Aorta (tissue), 5 donors: ENCODE measurements around the gene SUOX. TPM values are rescaled to one million over a fixed set of nuclear protein-coding genes. Genes with fewer than 3 reads are reported as not detected.
"Not testable (repeated sequence)": the region's sequence is repeated elsewhere in the genome, so short reads cannot be mapped to it uniquely, and the experiment has no call there.

Source experiments
- ATAC-seq: fragments of 200-7000 bp; cut with Tn5 transposase; one replicate; pipeline ENCODE4 v1.9.1; 2022; ENCODE audit warnings: moderate library complexity; ENCODE audit not compliant: low FRiP score
- DNase-seq, 2 donors: peaks; one replicate each; pipeline ENCODE4 v3.0.0-alpha.2; 2020
- H3K27ac ChIP-seq, 2 donors: one replicate each; pipeline ENCODE4 v1.5.1; 2013; ENCODE audit warnings: low read length in 2 of 2, mild to moderate bottlenecking in 2 of 2, moderate library complexity in 2 of 2, control low read depth in 1 of 2, inconsistent platforms in 1 of 2, low read depth in 1 of 2
- H3K27me3 ChIP-seq, 2 donors: one replicate each; pipeline ENCODE4 v1.6.1; 2013; ENCODE audit warnings: control low read depth in 1 of 2, low read length in 1 of 2, mild to moderate bottlenecking in 1 of 2, moderate library complexity in 1 of 2; ENCODE audit not compliant: insufficient read depth in 2 of 2, control insufficient read depth in 1 of 2
- H3K36me3 ChIP-seq, 2 donors: one replicate each; pipeline ENCODE4 v1.6.1; 2013; ENCODE audit warnings: control low read depth in 1 of 2, low read length in 1 of 2, mild to moderate bottlenecking in 1 of 2; ENCODE audit not compliant: insufficient read depth in 2 of 2, control insufficient read depth in 1 of 2
- H3K4me1 ChIP-seq, 2 donors: one replicate each; pipeline ENCODE4 v1.6.1; 2013; ENCODE audit warnings: low read length in 2 of 2, control low read depth in 1 of 2, mild to moderate bottlenecking in 1 of 2, moderate library complexity in 1 of 2; ENCODE audit not compliant: insufficient read depth in 2 of 2, control insufficient read depth in 1 of 2
- H3K4me3 ChIP-seq, 2 donors: one replicate each; pipeline ENCODE4 v1.5.1; 2013; ENCODE audit warnings: low read length in 2 of 2, control low read depth in 1 of 2, mild to moderate bottlenecking in 1 of 2
- H3K9me3 ChIP-seq: one replicate; pipeline ENCODE4 v1.6.1; 2013; ENCODE audit warnings: mild to moderate bottlenecking, low read length; ENCODE audit not compliant: control insufficient read depth
- WGBS, 2 donors: extraction: QIAGEN DNeasy Blood & Tissue Kit; methylation state at CpG; one replicate each; pipeline ENCODE4 v1.1.7; 2013; 5-methylcytosine and 5-hydroxymethylcytosine counted together
- intact Hi-C, 2 donors: fragments of 100-400 bp; cut with DNase I; formaldehyde crosslinking; loops; one replicate each; pipeline versions ENCODE4 v1.14.2 to v1.15.0; 2022
- polyA plus RNA-seq, 2 donors: library from polyadenylated mRNA; stranded (reverse); fragments of 200-250 nt; gene quantifications; one replicate each; pipeline ENCODE4 v1.2.3, GENCODE V29; 2013
- total RNA-seq, 2 donors: library from RNA; stranded (reverse); fragmentation: NEBNext Ultra II Directional; extraction: Animal tissue kit (Norgen Biotek cat#: 25700); gene quantifications; one replicate each; pipeline ENCODE4 v1.2.1, GENCODE V29; 2021
- donor health status: healthy with polysubstance abuse.
- donor health status: Bipolar disorder and iron deficiency.
- donor health status: DM: no; HTN: no; CAD: no.
- donor health status: DM: no; HTN: no; CAD: no.
- donor health status: DM: yes; HTN: yes; CAD: no.

The SUOX gene
- total and polyA plus RNA-seq, 4 donors: 6.4 to 18.3 (median 17.6) TPM

DNA sequence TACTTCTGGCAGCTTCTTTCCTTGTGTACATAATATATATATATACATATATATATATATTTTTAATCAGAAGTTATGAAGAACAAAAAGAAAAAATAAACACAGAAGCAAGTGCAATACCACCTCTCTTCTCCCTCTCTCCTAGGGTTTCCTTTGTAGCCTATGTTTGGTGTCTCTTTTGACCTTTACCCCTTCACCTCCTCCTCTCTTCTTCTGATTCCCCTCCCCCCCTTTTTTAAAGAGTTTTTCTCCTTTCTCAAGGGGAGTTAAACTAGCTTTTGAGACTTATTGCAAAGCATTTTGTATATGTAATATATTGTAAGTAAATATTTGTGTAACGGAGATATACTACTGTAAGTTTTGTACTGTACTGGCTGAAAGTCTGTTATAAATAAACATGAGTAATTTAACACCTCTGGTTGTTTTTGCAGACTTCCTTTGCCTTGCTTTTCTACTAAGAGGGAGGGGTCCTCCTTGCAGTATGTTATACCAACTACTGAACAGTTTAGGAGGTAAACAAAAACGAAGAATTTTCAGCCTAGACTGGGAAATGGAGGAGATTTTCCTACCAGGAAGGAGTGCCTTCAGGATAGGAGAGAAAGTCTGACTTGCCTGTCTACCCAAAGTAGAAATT, 41.1 kb downstream of the SUOX start:
- WGBS, 2 donors: 36 to 46% methylated on average over 2 of the region's 2 CpGs
- intact Hi-C loops: no loop called here
- no peaks in the 10 kb centered on the region for H3K9me3 ChIP-seq
- H3K4me3 ChIP-seq: no peak overlapping the region
- ATAC-seq (no peak), DNase-seq (no peak)
- peaks cover 2 to 3% of the 10 kb centered on the region in 2 donors for H3K4me1 ChIP-seq
- H3K27me3 ChIP-seq: no peaks in the 10 kb centered on the region
- no peak overlapping the region for H3K27ac ChIP-seq
- H3K36me3 ChIP-seq: peaks cover 0 to 5% of the 10 kb centered on the region in 2 donors

DNA sequence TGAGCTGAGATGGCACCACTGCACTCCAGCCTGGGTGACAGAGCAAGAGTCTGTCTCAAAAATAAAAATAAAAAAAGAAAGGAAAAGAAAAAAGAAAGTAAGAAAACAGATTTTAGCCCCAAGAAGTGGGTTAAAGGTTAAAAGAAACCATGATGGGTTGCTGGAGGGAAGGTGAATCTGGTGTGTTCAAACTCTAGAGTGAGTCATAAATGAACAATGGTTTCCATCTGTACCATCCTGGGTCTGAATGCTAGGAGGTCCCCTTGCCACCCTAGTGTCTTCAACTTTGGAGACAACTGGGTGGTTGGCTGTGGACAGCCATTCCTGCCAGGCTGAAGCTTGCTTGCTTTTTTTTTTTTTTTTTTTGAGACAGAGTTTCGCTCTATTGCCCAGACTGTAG, 43.1 kb downstream of the SUOX start:
- 96 to 100% methylated on average over 1 of the region's 1 CpG for WGBS, 2 donors
- H3K27me3 ChIP-seq: no peaks in the 10 kb centered on the region
- intact Hi-C loops: loop anchor here in 1 of 2 donors (5.0 to 10.0 kb wide), 2 partner anchors 43 to 65 kb away; partner anchors contain the start of genes PA2G4 and SUOX
- ATAC-seq (no peak), DNase-seq (no peak)
- H3K4me1 ChIP-seq: peaks cover 2 to 3% of the 10 kb centered on the region in 2 donors
- H3K9me3 ChIP-seq: no peaks in the 10 kb centered on the region
- H3K4me3 ChIP-seq: no peak overlapping the region
- peaks cover 0 to 5% of the 10 kb centered on the region in 2 donors for H3K36me3 ChIP-seq
- no peak overlapping the region for H3K27ac ChIP-seq

DNA sequence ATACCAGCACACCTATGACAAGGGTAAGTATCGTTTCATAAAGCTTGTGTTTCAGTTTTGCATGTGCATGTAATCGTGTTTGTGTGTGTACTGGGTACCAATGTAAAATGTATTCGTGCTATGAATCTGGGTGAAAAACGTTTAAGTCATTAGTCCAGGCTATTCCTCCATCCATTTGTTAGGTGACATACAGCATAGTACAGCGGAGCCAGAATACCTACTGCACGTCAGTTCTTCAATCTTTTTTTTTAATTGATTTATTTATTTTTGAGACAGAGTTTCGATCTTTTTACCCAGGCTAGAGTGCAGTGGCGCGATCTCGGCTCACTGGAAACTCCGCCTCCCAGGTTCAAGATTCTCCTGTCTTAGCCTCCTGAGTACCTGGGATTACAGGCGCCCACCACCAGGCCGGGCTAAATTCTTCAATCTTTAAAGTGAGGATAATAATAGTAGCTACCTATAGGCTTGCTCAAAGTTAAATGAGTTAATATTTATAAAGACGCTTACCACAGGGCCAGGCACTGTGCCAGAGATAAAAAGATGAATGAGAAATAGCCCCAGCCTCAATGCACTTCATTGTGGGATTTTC, 44.0 kb downstream of the SUOX start:
- intact Hi-C loops: loop anchor here in 1 of 2 donors (5.0 to 10.0 kb wide), 2 partner anchors 44 to 64 kb away; partner anchors contain the start of genes PA2G4 and SUOX
- peak overlapping the region; percentile 24 to 29 for H3K4me3 ChIP-seq
- H3K4me1 ChIP-seq: peaks cover 2 to 3% of the 10 kb centered on the region in 2 donors
- no peaks in the 10 kb centered on the region for H3K27me3 ChIP-seq
- peak overlapping the region; percentile 39 to 69 for H3K27ac ChIP-seq
- H3K9me3 ChIP-seq: no peaks in the 10 kb centered on the region
- ATAC-seq (no peak), DNase-seq (no peak)
- H3K36me3 ChIP-seq: peaks cover 0 to 7% of the 10 kb centered on the region in 2 donors
- WGBS, 2 donors: 57 to 60% methylated on average over 14 of the region's 14 CpGs

DNA sequence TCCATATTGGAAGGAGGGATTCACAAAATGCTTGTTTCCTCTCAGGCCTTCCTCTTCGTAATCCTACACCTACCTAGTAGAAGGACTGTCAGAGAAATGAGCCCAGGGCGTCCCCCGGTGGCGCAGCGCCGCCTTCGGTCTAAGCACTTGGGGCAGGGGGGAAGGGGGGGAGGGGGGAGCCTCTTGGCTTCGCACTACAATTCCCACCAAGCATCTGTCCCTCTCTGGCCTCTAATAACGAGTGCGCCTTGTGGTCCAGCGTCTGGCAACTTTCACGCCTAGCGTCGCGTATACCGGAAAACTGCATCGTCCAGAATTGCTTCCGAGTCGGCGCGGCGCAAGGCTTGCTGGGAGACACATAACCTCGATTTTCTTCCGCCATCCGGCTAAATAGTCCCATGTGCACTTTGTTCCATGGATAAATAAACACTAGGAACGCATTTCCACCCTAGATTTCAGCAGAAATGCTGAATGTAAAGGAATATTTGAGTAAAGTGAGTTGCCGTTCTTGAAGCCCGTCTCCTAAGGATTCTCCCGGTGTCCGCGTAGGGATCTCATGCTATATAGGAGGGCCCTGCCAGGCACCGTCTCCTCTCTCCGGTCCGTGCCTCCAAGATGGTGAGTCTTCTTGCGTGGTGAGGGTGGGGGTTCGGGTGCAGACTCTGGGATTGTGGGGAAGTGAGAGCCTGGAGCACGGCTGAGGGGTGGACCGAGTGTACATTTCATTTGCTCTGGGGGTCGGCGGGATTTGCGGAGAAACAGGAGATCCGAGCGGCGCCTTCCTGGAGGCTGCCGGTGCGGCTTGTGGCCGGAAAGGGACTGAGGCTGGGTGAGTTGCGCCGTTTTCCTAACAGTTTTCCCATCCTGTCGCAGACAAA, 44.7 kb downstream of the SUOX start, which contains the start of gene RPS26:
Gene RPS26 (plus strand): TSS at position 367 of the 878 bp plus-strand sequence. CDS start 249 bp downstream, at position 616.
- no peaks in the 10 kb centered on the region for H3K9me3 ChIP-seq
- intact Hi-C loops: loop anchor here in 1 of 2 donors (5.0 to 10.0 kb wide), 2 partner anchors 44 to 63 kb away; partner anchors contain the start of genes PA2G4 and SUOX
- H3K4me3 ChIP-seq: peak within 1 kb of the TSS; percentile 64 to 75
- peak; percentile 98 for ATAC-seq
- H3K36me3 ChIP-seq: peaks cover 0 to 7% of the 10 kb centered on the region in 2 donors
- WGBS, 2 donors: 0 to 1% methylated on average over 50 of the region's 50 CpGs
- peak within 1 kb of the TSS; percentile 67 to 69 for H3K27ac ChIP-seq
- H3K4me1 ChIP-seq: peaks cover 2 to 3% of the 10 kb centered on the region in 2 donors
- H3K27me3 ChIP-seq: no peaks in the 10 kb centered on the region
- peak; percentile 97 to 98 for DNase-seq

DNA sequence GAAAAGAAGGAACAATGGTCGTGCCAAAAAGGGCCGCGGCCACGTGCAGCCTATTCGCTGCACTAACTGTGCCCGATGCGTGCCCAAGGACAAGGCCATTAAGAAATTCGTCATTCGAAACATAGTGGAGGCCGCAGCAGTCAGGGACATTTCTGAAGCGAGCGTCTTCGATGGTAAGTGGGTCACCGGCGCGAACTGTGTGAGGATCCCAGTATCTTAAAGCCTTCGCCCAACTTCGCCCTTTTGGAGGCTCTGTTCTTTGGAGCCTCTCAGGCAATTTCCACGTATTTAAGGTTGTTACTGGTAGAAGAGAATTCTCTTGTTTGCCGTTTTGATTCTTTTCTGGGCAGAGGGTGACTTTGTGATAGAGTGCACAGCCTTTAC, 45.3 kb downstream of the SUOX start:
- WGBS, 2 donors: 2 to 5% methylated on average over 18 to 20 of the region's 20 CpGs
- not testable (repeated sequence) for H3K36me3 ChIP-seq, H3K9me3 ChIP-seq, ATAC-seq, H3K4me1 ChIP-seq, H3K27me3 ChIP-seq
- Histone ChIP-seq H3K4me3 (peak overlapping the region; percentile 64 to 75), H3K27ac (peak overlapping the region; percentile 66 to 67)
- DNase-seq: peak in 1 of 2 donors; percentile 14
- intact Hi-C loops: loop anchor here in 1 of 2 donors (5.0 to 10.0 kb wide), 2 partner anchors 45 to 62 kb away; partner anchors contain the start of genes PA2G4 and SUOX

DNA sequence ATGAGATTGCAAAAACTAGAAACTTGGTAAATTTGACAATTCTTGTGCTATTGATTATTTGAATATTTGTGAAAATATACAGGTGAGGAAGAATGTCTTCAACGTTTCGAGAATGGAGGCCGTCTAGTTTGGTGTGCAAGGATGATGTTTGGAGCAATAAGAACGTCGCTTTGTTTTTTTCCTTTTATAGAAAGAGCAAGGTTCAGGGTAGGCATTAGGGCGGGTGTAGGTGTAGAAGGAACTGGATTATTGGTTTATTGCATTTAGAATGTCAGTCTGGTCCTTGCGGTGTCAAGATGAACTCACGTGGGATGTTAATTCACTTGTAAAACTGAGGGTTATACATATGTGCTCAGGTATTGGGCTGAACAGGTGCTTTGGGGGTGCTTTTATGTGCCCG, 45.8 kb downstream of the SUOX start:
- peak overlapping the region in 1 of 2 donors; percentile 48 for H3K27ac ChIP-seq
- H3K4me3 ChIP-seq: peak overlapping the region; percentile 64 to 75
- no peaks in the 10 kb centered on the region for H3K9me3 ChIP-seq
- DNase-seq (peak in 1 of 2 donors; percentile 7), ATAC-seq (no peak)
- no peaks in the 10 kb centered on the region for H3K27me3 ChIP-seq
- WGBS, 2 donors: 44 to 46% methylated on average over 9 of the region's 9 CpGs
- intact Hi-C loops: loop anchor here in 1 of 2 donors (5.0 to 10.0 kb wide), 2 partner anchors 46 to 62 kb away; partner anchors contain the start of genes PA2G4 and SUOX
- peaks cover 2 to 3% of the 10 kb centered on the region in 2 donors for H3K4me1 ChIP-seq
- H3K36me3 ChIP-seq: peaks cover 0 to 6% of the 10 kb centered on the region in 2 donors

DNA sequence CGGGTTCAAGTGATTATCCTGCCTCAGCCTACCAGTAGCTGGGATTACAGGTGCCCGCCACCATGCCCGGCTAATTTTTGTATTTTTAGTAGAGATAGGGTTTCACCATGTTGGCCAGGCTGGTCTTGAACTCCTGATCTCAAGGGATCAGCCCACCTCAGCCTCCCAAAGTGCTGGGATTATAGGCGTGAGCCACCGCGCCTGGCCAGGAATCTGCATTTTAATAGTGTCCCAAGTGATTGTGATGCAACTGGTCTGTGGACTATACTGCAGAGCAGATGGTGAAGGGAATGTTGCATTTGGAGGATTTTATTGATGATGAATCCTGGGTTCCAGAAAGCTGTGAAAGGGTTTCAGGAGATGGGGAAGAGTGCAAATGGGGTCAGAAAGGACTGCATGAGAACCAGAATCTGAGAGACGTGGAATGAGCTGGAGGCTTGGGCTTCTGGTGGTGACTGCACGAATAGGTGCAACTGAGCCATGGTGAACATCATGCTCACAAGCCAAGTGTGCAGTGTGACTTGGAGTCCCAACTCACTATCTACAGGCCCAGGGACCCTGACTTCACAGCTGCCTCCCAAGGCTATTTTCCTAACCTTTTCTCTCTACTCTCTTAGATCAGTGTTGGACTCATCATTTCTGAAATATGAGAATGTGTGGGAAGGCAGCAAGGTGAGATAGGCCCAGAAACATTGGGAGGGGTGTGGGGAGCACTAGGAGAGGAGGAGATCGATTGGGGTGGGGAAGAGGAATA, 49.1 kb downstream of the SUOX start:
- intact Hi-C loops: loop anchor here in 1 of 2 donors (10.0 kb wide), 1 partner anchor 59 kb away; the partner anchor contains the start of gene PA2G4

More for the DNA sequence above, 49.1 kb downstream of the SUOX start:
- 75 to 76% methylated on average over 9 of the region's 9 CpGs for WGBS, 2 donors
- Histone ChIP-seq H3K27ac (no peak overlapping the region), H3K4me1 (peaks cover 2 to 3% of the 10 kb centered on the region in 2 donors), H3K36me3 (peaks cover 0 to 6% of the 10 kb centered on the region in 2 donors), H3K9me3 (no peaks in the 10 kb centered on the region), H3K27me3 (no peaks in the 10 kb centered on the region), H3K4me3 (no peak overlapping the region)
- ATAC-seq (no peak), DNase-seq (peak in 1 of 2 donors; percentile 5)
